NCI-H524 treated with DMSO at 0.1 percent for 48 hours (cell line): Measurements from ENCODE around the gene UROS.

ENCODE experiments used
- DNase-seq: peaks from one replicate; lab custom pipeline; 2025; lab: John Stamatoyannopoulos, UW

UROS gene

GRCh38 chr10:125762692-125763648, 60.1 kb downstream of the UROS start:
- DNase-seq, result no peak

- no peak for DNase-seq
Measured at GRCh38 chr10:125761961-125762360, 61.1 kb downstream of the UROS start.

GRCh38 chr10:125757742-125758141, 65.3 kb downstream of the UROS start:
- DNase-seq, result no peak

- no peak for DNase-seq
Measured at GRCh38 chr10:125756853-125757487, 66.1 kb downstream of the UROS start.

GRCh38 chr10:125756196-125756595, 66.9 kb downstream of the UROS start:
- DNase-seq, result no peak

GRCh38 chr10:125747417-125747816, 75.6 kb downstream of the UROS start:
- DNase-seq, result no peak

- no peak for DNase-seq
Measured at GRCh38 chr10:125744909-125745308, 78.1 kb downstream of the UROS start.

GRCh38 chr10:125742465-125742864, 80.6 kb downstream of the UROS start:
- no peak for DNase-seq

GRCh38 chr10:125739994-125740679, 82.9 kb downstream of the UROS start:
- no peak for DNase-seq
